Fibroblast of lung (primary cell): ENCODE results near the gene SEPHS1. TPM values are rescaled to one million over a fixed set of nuclear protein-coding genes. Genes with fewer than 3 reads are reported as not detected.

Experiments
- DNase-seq, 2 donors: peaks; one replicate each; pipeline versions ENCODE4 v3.0.0 to v3.0.0-alpha.2; 2010; ENCODE audit warnings: low read depth in 2 of 2
- H2AFZ ChIP-seq: 2 replicates; pipeline ENCODE4 v1.5.1; 2012; ENCODE audit warnings: low read length, control low read depth, inconsistent platforms
- H3K27ac ChIP-seq: 2 replicates; pipeline ENCODE4 v1.5.1; 2011; ENCODE audit warnings: low read length, control low read depth; ENCODE audit not compliant: insufficient read depth
- H3K27me3 ChIP-seq: 2 replicates; pipeline ENCODE4 v1.5.1; 2011; ENCODE audit warnings: mild to moderate bottlenecking, low read length; ENCODE audit not compliant: control insufficient read depth, insufficient read depth
- H3K36me3 ChIP-seq: 2 replicates; pipeline ENCODE4 v1.5.1; 2011; ENCODE audit warnings: low read length; ENCODE audit not compliant: control insufficient read depth, insufficient read depth
- H3K4me1 ChIP-seq: 2 replicates; pipeline ENCODE4 v1.5.1; 2011; ENCODE audit warnings: low read length; ENCODE audit not compliant: control insufficient read depth, insufficient read depth; ENCODE audit errors: extremely low read depth
- H3K4me2 ChIP-seq: 2 replicates; pipeline ENCODE4 v1.5.1; 2011; ENCODE audit warnings: low read length, control low read depth; ENCODE audit not compliant: insufficient read depth; ENCODE audit errors: extremely low read depth
- H3K4me3 ChIP-seq, 4 experiments: fragments of 200-600 bp in 1 of 4; sonication (generic) in 1 of 4; replicated peaks in 1 of 4; 2 replicates each; pipeline ENCODE4 v1.5.1; 2011 to 2016; ENCODE audit warnings: low read length in 4 of 4, low read depth in 3 of 4, mild to moderate bottlenecking in 3 of 4, control low read depth in 2 of 4, inconsistent platforms in 1 of 4, mixed read lengths in 1 of 4; ENCODE audit not compliant: insufficient read depth in 1 of 4; ENCODE audit errors: control extremely low read depth in 1 of 4
- H3K79me2 ChIP-seq: 2 replicates; pipeline ENCODE4 v1.5.1; 2012; ENCODE audit warnings: mild to moderate bottlenecking, low read length, inconsistent platforms; ENCODE audit not compliant: control insufficient read depth, insufficient read depth
- H3K9ac ChIP-seq: 2 replicates; pipeline ENCODE4 v1.5.1; 2011; ENCODE audit warnings: mild to moderate bottlenecking, low read length, control low read depth; ENCODE audit not compliant: insufficient read depth
- H3K9me3 ChIP-seq: 2 replicates; pipeline ENCODE4 v1.5.1; 2012; ENCODE audit warnings: low read depth, low read length; ENCODE audit not compliant: control insufficient read depth, insufficient read depth
- H4K20me1 ChIP-seq: 2 replicates; pipeline ENCODE4 v1.5.1; 2011; ENCODE audit warnings: low read length; ENCODE audit not compliant: control insufficient read depth, insufficient read depth; ENCODE audit errors: extremely low read depth
- EZH2 ChIP-seq: IDR thresholded peaks from 2 replicates; pipeline ENCODE4 v1.5.1; 2012; ENCODE audit warnings: low read length, control low read depth, mild to moderate bottlenecking; ENCODE audit errors: missing control alignments
- polyA plus RNA-seq, 2 donors: library from polyadenylated mRNA; depleted of rRNA in 1 of 2; stranded (reverse) in 1 of 2; unstranded in 1 of 2; fragments of >200 nt; gene quantifications; 2 replicates each; pipeline ENCODE4 v1.2.1, GENCODE V29; 2011 to 2012; ENCODE audit warnings: missing spikeins in 1 of 2
- total RNA-seq: library from RNA; depleted of rRNA; stranded (reverse); fragments of >200 nt; gene quantifications from 2 replicates; pipeline ENCODE4 v1.2.1, GENCODE V29; 2014
- TF ChIP-seq, protein P1 (sequence below), 2 donors: IDR thresholded peaks in 1 of 2; conservative IDR thresholded peaks in 1 of 2; 1 replicate in 1 of 2; 2 replicates in 1 of 2; pipeline ENCODE4 v1.5.1; 2011 to 2012; ENCODE audit warnings: low read length in 2 of 2, control low read depth in 1 of 2, inconsistent platforms in 1 of 2, low read depth in 1 of 2, mild to moderate bottlenecking in 1 of 2

The SEPHS1 gene
- total and polyA plus RNA-seq, 2 donors (not counting 1 experiment from before 2014, with no cell fraction given): 27.4 to 50.6 TPM

DNA sequence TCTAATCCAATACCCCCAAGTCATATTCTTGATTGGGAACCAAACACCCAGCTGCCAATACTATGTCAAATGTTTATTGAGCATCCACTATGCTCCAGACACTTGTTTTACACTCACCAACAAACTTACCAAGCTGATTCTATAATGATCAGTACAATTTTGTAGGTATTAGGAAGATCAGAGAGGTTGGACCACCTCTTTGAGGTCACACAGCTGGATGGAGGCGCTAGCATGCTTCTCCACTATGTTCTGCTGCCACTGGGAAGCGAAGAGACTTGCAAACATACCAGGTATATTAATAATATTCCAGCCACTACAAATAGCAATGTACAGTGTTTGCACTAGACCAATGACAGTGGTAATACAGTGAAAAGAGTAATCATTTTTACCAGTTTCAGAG, 25.6 kb upstream of the SEPHS1 start:
- H3K4me1 ChIP-seq: no peaks in the 10 kb centered on the region
- H3K27me3 ChIP-seq: peaks cover 4% of the 10 kb centered on the region
- no peaks in the 10 kb centered on the region for H3K79me2 ChIP-seq
- no peak overlapping the region for H2AFZ ChIP-seq
- H3K9ac ChIP-seq: no peak overlapping the region
- TF ChIP-seq, protein P1, sequence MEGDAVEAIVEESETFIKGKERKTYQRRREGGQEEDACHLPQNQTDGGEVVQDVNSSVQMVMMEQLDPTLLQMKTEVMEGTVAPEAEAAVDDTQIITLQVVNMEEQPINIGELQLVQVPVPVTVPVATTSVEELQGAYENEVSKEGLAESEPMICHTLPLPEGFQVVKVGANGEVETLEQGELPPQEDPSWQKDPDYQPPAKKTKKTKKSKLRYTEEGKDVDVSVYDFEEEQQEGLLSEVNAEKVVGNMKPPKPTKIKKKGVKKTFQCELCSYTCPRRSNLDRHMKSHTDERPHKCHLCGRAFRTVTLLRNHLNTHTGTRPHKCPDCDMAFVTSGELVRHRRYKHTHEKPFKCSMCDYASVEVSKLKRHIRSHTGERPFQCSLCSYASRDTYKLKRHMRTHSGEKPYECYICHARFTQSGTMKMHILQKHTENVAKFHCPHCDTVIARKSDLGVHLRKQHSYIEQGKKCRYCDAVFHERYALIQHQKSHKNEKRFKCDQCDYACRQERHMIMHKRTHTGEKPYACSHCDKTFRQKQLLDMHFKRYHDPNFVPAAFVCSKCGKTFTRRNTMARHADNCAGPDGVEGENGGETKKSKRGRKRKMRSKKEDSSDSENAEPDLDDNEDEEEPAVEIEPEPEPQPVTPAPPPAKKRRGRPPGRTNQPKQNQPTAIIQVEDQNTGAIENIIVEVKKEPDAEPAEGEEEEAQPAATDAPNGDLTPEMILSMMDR (conservative IDR thresholded peaks at IDR 0.05 in 1 of 2, IDR thresholded peaks at IDR 0.05 in 1 of 2; ENCODE audit: low read depth in 1 of 2, low read length in 2 of 2): no peak
- no peak for TF ChIP-seq EZH2
- no peak overlapping the region for H3K4me2 ChIP-seq
- H3K4me3 ChIP-seq: no peak overlapping the region
- H3K36me3 ChIP-seq: no peaks in the 10 kb centered on the region
- no peaks in the 10 kb centered on the region for H3K9me3 ChIP-seq
- no peak for DNase-seq
- no peak overlapping the region for H3K27ac ChIP-seq
- H4K20me1 ChIP-seq: no peaks in the 10 kb centered on the region

DNA sequence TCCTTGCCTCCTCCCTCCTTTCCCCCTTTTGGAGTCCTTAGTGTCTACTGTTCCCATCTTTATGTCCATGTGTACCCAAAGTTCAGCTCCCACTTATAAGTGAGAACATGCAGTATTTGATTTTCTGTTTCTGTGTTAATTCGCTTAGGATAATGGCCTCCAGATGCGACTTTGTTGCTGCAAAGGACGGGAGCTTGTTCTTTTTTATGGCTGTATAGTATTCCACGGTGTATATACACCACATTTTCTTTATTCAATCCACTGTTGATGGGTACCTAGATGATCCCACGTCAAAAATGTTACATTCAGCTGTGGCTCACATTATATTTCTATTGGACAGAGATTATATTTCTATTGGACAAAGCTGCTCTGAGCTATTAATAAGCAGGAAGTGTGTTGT, 24.4 kb upstream of the SEPHS1 start:
- peaks cover 4% of the 10 kb centered on the region for H3K27me3 ChIP-seq
- H3K4me1 ChIP-seq: no peaks in the 10 kb centered on the region
- TF ChIP-seq, protein P1 (conservative IDR thresholded peaks at IDR 0.05 in 1 of 2, IDR thresholded peaks at IDR 0.05 in 1 of 2; ENCODE audit: low read depth in 1 of 2, low read length in 2 of 2): no peak
- TF ChIP-seq EZH2: no peak
- no peak for DNase-seq
- H2AFZ ChIP-seq: no peak overlapping the region
- H3K9ac ChIP-seq: no peak overlapping the region
- no peaks in the 10 kb centered on the region for H3K79me2 ChIP-seq
- H3K27ac ChIP-seq: no peak overlapping the region
- no peak overlapping the region for H3K4me3 ChIP-seq
- no peak overlapping the region for H3K4me2 ChIP-seq
- no peaks in the 10 kb centered on the region for H3K9me3 ChIP-seq
- no peaks in the 10 kb centered on the region for H4K20me1 ChIP-seq
- H3K36me3 ChIP-seq: no peaks in the 10 kb centered on the region

DNA sequence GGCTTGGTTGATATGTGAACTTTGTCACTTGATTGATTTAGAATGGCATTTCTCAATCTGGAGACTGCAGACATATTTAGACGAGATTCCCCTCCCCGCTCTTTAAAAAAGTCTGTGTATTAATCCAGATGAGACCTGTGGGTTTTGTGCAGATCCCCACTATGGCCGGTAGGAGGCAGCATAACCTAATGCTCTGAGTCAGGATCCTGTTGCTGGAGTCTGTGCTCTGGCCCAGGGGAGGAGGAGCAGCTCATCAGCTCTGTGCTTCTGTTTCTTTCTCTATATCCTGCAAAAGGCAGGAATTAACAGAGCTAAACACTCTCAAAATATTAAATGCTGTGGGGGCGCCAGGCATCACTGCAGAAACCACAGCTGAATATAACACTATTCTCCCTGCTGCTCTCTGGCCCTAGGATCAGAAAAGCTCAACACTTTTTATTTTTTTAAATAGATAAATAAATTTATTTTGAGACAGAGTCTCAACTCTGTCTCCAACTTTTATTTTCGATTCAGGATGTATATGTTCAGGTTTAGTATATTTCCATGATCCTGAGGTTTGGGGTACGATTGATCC, 23.9 kb upstream of the SEPHS1 start:
- no peaks in the 10 kb centered on the region for H3K79me2 ChIP-seq
- H3K9me3 ChIP-seq: no peaks in the 10 kb centered on the region
- H3K4me3 ChIP-seq: no peak overlapping the region
- peaks cover 4% of the 10 kb centered on the region for H3K27me3 ChIP-seq
- H3K36me3 ChIP-seq: no peaks in the 10 kb centered on the region
- no peak overlapping the region for H3K27ac ChIP-seq
- no peak for TF ChIP-seq EZH2
- TF ChIP-seq, protein P1 (conservative IDR thresholded peaks at IDR 0.05 in 1 of 2, IDR thresholded peaks at IDR 0.05 in 1 of 2; ENCODE audit: low read depth in 1 of 2, low read length in 2 of 2): peak; percentile 98 to 99
- no peaks in the 10 kb centered on the region for H4K20me1 ChIP-seq
- no peak overlapping the region for H2AFZ ChIP-seq
- DNase-seq: peak; percentile 70 to 83
- H3K4me2 ChIP-seq: no peak overlapping the region
- no peaks in the 10 kb centered on the region for H3K4me1 ChIP-seq
- H3K9ac ChIP-seq: no peak overlapping the region
